Measurements from ENCODE around the gene PIAS2.
"Not testable (repeated sequence)": the region's sequence is repeated elsewhere in the genome, so short reads cannot be mapped to it uniquely, and the experiment has no call there.

Gene PIAS2

DNA sequence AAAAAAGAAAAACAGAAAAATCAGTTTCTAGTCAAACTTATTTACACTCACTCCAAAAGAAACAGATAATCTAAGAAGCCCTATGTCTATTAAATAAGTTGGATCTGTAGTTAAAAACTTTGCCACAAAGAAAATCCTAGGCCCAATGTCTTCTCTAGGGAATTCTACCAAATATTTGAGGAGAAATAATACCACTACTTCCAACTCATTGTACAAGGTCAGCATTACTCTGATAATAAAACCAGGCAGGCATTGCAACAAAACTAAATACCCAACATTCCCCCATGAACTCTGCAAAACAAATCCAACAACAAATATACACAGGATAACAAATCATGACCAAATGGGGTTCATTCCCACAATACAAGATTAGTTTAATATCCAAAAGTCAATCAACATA is 86.7 kb downstream of the PIAS2 start:
- no peak for DNase-seq

DNA sequence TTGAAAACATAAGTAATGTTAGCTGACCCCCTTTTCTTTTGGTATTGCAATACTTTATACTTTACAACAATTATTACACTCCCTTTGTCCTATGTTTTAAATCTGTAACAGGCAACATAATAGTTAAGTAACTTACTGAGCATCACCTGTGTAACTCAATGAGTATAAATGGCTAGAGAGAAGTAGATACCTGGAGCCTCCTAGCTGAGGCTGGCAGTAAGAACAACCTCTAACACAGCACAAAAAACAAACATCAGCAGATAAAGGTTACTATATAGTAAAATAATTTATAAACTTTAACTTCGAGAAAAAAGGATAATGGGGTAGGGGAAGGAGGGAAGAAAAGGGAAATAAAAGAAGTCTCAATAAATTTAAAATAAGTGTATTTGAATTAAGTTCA is 87.4 kb downstream of the PIAS2 start:
- no peak for DNase-seq

DNA sequence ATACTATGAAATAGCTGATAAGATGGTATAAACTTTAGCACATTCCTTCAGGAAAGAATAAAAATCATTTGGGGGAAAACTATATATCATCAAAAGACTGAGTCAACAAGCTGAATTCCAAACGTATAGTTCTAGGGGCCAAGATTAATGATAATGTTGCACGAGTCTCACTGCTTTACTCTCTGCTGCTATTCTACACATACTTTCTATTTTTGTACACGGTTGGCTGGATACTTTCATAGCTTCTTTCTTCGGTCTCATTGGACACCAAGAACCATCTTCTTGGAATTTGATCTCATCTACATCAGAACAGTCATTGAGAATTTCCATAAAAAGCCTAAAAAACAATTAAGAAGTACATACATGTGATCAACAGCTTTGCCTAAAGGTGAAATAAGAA is 87.8 kb downstream of the PIAS2 start:
- DNase-seq = no peak

DNA sequence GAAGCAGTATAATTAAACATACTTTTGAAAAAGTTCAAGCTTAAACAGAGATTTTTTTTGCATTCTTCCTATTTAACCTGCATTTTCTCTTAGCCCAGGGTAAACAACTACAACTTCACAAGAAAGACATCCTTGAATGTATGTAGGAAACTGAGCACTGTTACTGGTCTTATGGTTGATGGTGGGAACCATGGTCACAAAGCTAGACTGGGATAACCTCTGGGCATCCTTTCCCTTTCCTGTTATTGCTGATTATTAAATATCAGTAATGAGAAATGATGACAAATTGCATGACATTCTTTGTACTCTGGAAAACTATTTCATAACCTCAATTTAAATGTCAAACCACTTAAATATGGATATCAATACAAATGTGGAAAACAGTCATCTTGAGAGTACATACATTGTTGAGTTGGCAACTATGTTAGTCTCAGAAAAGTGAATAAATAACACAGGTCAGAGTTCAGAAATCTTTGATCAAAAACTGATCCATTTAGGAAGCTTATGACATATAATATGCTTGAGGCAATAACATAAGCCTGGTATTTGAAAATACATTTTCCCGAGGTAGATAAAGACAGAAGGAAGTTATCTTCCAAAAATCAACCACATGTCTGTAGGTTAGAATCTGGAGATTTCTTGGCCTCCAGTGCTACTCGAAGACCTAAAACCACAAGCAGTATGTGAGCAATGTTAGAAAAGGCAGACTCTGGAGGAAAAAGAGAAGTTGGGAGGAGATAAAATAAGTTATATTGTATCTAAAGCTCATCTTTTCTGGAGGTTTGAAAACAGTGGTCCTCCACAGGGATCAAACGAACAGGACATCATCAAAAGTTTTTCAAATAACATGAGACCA is 95.2 kb downstream of the PIAS2 start:
- DNase-seq = no peak

DNA sequence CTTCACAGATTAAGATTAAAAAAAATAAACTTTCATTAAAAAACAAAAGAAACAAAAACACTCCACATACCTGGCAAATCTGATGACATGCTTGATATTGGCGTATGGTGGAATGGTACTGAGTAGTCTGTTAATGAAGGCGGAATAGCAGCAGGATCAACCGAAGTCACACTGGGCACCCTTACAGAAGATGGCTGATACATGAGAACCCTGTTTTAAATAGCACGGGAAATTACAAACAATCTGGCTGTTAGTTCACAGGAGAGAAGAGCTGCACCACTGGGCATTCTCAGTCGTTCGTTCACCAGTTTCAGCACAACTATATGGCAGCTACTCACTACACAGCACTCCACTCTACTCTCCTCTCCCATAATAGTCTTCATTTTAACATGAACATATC is 96.4 kb downstream of the PIAS2 start:
- no peak for DNase-seq

DNA sequence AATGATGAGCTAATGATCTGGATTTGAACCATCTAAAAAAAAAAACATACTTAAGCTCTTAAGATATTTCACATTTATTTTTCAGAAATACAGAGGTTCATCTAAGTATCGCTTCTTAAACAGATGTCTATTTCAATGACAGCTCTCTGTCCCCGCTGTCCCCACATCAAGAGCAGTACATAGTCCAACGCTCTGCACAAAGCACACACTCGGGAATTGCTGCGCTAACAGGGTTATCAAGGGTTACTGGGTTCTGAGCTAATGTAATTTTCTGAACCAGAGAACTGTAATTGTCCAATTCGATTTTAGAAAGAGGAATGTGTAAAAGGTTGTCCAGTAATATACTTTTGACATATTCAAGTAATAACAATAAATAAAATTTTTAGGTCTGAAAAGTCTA is 101.6 kb downstream of the PIAS2 start:
- DNase-seq = no peak

DNA sequence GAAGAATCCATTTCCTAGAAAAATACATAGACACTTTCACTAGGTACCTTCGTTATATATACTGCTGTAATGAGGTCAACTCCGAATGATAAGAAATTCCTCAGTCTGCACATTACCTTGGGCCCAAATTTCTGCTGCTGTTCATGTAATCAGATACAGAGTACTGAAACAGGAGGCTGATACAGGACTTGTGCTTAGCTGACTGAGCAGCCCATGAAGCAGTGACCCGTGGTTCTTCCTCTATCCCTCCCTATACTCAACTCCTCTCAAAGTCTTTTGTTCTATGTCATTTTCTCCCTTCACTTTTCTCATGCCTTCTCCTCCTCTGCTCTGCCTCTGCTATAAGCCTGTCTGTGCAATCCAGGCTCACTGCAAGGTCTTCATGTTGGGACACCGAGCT is 102.9 kb downstream of the PIAS2 start:
- DNase-seq = no peak

DNA sequence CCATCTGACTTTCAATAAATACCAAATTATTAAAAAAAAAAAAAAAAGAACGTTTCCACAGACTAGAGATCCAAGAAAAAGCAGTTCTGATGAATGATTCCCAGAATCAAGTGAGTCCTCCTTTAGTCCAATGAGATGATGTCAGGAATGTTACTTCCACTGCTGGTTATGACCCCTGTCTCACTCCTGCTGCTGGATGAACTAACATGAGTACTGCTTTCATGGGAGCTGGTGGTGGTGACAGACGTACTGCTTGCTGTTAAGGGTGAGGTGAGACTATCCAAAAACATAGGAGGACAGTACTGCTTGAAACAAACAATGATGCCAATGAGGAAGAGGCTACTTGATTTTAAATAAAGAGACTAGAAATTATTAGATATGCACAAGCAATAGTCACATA is 105.0 kb downstream of the PIAS2 start:
- no peak for DNase-seq

DNA sequence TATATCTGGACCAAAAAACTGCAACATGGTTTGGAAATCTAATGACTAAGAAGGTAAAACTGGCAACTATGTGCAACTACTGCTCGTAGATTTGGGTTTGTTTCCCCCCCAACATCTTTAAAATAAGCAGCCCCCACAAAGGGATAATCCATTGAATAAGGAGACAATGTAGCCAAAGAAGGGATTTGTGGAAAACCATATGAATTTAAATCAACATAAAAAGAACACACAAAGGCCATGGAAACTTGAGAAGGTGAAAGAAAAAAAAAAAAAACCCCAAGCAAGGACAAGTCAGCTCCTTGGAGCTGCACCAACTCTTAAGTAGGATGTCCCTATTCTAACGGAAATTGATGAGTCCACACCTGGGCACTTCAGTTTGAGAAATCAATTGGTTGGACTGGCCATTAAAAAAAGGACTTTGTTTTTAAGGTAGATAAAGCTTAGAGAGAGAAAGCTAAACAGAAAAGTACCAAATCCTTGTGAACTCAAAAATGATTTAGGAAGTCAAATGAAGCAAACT is 106.8 kb downstream of the PIAS2 start:
- DNase-seq = no peak

DNA sequence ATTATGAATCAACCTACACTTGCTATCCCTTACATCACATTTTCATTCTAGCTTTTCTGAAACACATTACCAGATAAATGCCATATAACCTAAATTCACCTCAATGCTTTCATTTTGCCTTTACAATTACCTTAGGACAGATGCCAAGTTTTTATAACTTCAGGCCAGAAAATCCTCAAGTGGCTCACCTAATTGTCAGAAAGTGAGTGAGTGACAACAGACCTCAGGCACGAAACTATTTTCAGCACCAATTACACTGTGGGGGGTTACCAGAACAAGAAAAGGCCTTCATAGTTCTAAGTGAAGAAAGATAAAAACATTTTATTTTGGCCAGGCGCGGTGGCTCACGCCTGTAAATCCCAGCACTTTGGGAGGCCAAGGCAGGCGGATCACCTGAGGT is 108.2 kb downstream of the PIAS2 start:
- no peak for DNase-seq

DNA sequence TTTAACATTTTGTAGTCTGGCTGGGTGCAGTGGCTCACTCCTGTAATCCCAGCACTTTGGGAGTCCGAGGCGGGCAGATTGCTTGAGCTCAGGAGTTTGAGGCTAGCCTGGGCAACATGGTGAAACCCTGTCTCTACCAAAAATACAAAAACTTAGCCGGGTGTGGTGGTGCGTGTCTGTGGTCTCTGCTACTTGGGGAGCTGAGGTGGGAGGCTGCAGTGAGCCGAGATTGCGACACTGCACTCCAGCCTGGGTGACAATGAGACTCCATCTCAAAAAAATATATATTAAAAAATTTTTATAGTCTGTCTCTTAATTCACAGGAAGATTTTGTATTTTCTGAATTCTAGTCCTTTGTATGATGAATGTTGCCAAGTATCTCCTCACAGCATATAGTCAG is 121.4 kb downstream of the PIAS2 start:
- DNase-seq = not testable (repeated sequence)

DNA sequence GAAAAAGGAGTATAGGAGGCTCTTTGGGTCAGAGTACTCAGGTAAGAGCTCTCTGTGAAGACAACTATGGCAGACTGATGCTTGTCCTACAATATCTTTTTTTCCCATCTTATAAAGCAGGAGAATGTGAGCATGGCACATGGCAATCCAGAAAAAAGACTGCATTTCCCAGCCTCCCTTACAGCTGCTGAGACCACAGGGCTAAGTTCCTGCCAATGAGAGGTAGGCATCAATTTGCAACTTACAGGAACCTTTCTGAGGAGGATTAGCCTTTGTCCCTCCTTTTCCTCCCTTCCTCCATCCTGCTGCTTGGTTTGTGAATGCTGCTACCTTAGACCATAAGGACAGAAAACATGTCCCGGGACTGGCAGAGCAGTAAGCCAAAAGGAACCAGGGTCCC is 122.7 kb downstream of the PIAS2 start:
- no peak for DNase-seq

DNA sequence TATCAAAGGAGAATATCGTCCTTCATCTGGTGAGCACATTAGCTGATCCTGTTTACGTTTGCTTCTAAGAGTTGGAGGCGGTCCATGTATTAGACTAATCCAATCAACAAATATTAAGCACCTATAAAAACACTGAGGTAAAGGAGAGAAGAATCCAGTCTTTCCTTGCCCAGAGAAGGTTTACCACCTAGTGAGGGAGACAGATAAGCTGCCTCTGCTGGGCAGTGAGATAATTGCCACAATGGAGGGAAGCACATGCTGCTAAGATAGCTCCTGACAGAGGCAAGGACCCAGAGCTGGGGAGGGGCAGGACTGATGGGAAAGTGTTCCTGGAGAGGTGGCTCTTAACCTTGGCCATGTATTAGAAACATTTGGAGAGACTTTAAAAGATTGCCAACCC is 123.7 kb downstream of the PIAS2 start:
- DNase-seq = no peak

DNA sequence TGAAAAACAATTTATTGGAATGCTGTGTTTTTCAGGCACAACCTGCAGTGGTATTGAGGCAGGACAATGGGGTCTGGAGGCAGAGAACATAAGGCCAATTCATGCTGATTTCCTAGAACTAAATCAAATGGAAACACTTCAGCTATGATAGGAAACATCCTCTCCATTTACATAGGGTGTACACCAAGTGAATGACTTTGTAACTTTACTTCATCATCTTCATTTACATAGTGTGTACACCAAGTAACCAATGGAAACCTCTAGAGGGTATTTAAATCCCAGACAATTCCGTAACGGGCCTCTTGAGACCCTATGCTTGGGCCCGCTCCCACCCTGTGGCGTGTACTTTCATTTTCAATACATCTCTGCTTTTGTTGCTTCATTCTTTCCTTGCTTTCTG is 128.2 kb downstream of the PIAS2 start:
- DNase-seq = no peak

DNA sequence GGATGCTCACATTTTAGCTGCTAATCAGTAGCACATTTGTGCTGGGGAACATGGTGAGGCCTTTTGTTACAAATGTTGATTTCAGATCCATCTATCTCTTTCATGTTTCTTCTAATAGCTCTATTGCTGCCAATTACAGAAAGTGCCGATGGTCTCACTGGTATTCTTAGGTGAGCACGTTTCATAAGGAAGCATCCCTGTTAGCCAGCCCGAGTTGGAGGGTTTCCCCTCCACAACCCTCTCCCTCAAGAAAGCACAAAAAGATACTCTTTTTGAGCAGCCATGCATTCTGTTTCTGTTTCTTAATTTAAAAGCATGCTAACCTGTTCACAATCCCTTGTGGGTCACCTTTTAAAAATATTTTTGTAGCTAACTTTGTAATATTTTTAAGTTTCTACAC is 129.6 kb downstream of the PIAS2 start:
- DNase-seq = no peak

DNA sequence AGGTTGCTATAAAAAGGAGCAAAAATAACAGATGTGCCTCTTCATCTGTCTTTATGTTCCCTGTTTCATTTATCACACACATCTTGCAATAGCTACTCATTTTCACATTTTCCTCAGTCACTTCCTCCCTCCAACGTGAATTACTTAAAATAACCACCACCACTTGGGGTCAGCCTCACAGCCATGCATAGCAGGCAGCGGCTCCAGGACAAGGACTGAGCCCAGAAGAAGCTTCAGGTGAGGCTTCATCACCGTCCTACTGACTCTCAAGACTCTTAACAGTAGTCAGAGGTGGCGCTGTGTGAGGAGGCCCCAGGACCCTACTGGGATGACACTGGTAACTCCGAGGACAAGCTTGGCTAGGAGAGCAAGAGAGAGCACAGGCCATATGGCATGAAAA is 144.9 kb downstream of the PIAS2 start:
- DNase-seq = no peak

DNA sequence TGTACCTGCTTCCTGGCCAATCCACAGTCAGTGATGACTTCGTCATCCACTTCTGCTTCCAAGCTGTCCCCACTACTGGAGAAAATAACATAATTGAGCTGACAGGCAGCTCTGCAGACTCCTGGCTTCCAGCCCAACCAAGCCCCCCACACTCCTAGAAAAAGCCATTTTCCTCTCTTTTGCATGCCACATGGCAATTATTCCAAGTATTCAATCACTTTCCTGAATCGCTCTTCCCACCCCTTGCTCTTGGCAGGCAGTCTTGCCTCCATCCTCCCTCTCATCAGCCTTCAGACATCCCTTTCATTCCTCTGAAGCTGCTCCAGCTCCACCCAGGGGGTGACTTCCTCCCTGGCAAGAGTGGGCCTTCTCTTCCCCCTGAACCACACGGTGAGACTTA is 146.2 kb downstream of the PIAS2 start:
- DNase-seq = peak; percentile 26

DNA sequence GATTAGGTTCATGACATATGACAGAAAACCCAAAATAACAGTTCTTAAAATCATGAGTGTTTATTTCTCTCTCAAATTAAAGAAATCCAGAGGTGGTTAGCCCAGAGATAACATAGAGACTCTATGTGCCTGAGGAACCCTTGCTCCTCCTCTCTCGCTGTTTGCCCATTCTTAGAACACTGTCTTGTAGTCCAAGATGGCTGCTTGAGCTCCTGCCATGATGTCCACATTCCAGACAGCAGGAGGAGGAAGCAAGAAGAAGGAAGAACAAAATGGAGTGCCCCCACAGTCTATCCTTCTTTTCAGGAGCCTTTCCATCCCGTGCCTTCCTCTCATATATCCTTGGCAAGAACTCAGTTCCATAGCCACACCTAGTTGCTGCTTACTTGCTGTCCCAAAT is 146.6 kb downstream of the PIAS2 start:
- DNase-seq = no peak

DNA sequence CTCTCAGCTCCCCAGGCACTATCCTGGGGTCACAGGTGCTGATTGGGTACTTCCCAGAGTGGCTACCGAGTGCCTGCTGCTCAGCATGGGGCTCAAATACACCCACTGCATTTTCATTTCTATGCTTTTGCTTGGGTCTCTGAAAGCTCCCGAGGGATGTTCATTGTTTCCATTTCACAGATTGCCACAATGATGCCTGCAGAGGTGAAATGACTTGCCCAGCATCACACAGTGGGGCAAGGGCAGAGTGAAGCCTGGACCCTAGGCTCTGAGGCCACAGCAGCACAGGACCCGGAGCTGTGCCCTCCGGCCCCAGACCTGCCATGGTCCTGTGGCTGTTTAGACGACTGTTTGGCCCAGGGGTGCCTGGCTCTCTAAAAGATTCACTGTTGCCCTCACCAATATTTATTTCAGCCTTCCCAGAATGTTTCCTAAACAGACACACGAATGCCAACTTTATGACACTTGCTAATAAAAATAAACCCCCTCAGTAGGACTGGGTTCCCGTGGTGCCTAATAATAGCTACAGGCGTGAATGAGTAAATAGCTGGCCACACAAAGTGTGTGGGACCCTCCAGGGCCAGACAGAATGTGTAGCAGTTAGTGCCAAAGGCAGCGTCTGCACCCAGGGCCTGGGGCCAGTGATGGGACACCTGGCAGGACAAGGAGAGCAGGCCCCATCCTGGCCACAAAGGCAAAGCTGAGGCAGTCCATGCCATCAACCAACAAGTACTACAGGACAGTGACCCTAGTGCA is 149.0 kb downstream of the PIAS2 start:
- DNase-seq = no peak

DNA sequence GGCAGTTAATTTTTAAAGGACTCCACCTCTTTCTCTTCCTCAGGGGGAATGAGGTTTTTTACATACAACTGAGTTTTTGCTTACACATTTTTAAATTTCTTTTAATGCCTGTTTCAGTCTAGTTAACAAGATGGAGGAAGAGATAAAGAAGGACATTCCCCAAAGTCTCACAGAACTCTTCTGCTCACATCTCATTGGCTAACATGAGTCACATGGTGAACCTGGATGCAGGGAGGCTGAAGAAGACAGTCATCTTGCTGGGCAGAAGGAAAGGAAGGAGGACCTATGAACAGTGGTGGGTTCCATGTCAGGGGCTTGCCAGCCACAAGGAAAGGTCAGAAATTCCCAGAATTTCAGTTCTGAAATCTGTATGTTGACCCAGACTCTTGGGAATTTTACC is 150.1 kb downstream of the PIAS2 start:
- DNase-seq = no peak

DNA sequence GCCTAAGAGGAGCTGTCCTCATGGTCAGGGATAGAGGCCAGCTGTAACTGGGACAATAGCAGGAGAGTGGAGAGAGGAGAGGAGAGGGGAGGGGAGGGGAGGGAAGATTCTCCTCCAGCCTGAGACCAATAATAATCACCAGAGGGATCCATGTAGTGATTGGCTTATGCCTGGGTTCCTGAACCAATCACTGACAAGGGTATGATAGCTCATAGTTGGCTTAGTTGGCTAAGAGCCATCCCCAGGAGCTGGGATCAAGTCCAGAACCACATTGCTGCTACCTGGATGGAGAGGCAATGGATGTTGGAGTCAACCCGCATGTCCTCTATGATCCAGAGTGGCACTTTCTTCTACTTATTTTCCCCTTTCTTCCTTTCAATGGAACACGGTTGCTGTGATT is 152.7 kb downstream of the PIAS2 start:
- DNase-seq = no peak

DNA sequence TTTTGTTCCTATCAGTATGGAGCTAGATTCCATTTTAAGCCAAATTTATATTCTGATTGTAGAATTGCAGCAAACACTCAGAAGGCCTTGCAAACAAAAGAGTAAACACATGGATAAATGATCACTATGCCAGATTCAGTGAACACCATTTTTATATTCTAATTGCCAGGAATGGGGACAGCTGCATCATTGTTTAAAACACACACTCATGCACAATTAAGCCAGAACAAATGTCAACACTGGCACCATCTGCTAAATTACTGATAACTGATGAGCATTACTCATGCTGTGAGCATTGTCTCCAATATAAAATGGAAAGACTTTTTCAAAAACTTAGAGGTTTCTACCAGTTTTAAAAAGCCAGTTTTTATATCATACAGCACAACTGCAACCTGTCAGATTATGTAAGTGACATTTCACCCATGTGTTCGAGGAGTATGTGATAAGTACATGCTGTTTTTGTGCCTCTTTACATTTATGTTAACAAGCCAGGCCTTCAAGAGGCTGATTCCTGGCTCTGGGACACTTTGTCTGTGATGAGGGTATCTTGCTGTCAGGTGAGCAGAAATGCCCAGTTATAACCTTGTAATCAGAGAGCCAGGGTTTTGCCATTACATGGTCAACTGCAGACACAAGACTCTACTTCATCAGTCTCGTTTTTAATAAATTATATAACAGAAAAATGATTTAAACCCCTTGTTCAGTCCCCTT is 156.1 kb downstream of the PIAS2 start:
- peak; percentile 90 for DNase-seq

DNA sequence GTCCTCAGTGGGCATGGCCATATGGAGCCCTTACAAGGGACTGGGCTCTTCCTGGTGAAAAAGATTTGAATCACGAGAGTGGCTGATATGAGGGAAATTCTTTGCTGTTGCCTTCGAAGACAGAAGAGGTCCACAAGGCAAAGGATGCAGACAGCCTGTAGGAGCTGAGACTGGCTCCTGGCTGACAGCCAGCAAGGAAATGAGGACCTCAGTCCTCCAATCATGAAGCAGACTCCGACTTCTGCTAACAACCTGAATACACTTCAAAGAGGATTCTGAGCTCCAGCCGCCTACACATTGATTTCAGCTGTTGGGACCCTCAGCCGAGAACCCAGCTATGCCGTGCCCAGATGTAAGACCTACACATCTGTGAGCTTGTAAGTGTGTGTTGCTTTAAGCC is 157.4 kb downstream of the PIAS2 start:
- peak; percentile 39 for DNase-seq
